Mammary epithelial cell (primary cell): ENCODE data around the gene TEKT3.

Experiments used
- CTCF ChIP-seq, 2 donors: IDR thresholded peaks in 1 of 2; conservative IDR thresholded peaks in 1 of 2; 2 replicates each; pipeline ENCODE4 v1.5.1; 2011 to 2012; ENCODE audit warnings: inconsistent platforms in 2 of 2, low read length in 2 of 2, mild to moderate bottlenecking in 2 of 2, control low read depth in 1 of 2, low read depth in 1 of 2; ENCODE audit not compliant: insufficient read depth in 1 of 2; ENCODE audit errors: extremely low read depth in 1 of 2
- EZH2 ChIP-seq: IDR thresholded peaks from 2 replicates; pipeline ENCODE4 v1.6.1; 2012; ENCODE audit warnings: low read length, inconsistent platforms, borderline replicate concordance

GRCh38 chr17:15382914-15383313 is 41.5 kb upstream of the TEKT3 start:
- TF ChIP-seq CTCF (conservative IDR thresholded peaks at IDR 0.05 in 1 of 2, IDR thresholded peaks at IDR 0.05 in 1 of 2; ENCODE audit: extremely low read depth in 1 of 2, insufficient read depth in 1 of 2, low read depth in 1 of 2, low read length in 2 of 2) (no peak), EZH2 (no peak)
